Activated CD4-positive, CD25-positive, alpha-beta regulatory T cell treated with anti-CD3 and anti-CD28 coated beads, Interleukin-2, amount 50 U/mL, for 16 hours (primary cell): ENCODE data around the gene ERBB4.
"Not testable (repeated sequence)": the region's sequence is repeated elsewhere in the genome, so short reads cannot be mapped to it uniquely, and the experiment has no call there.

Experiments
- DNase-seq: peaks from one replicate; pipeline ENCODE4 v3.0.0-alpha.2; 2020; ENCODE audit warnings: low read depth, low spot score

The ERBB4 gene

GRCh38 chr2:211611621-211612020 is 927.0 kb downstream of the ERBB4 start:
- no peak for DNase-seq

GRCh38 chr2:211611061-211611518 is 927.5 kb downstream of the ERBB4 start:
- DNase-seq: no peak

- no peak for DNase-seq
These were observed 929.5 kb downstream of the ERBB4 start for GRCh38 chr2:211609127-211609526.

GRCh38 chr2:211599146-211599545 is 939.5 kb downstream of the ERBB4 start:
- no peak for DNase-seq

- DNase-seq: no peak
These were observed 940.4 kb downstream of the ERBB4 start for GRCh38 chr2:211598238-211598637.

- not testable (repeated sequence) for DNase-seq
These were observed 946.6 kb downstream of the ERBB4 start for GRCh38 chr2:211592006-211592405.

GRCh38 chr2:211591426-211591825 is 947.2 kb downstream of the ERBB4 start:
- DNase-seq: no peak

GRCh38 chr2:211568439-211568838 is 970.2 kb downstream of the ERBB4 start:
- DNase-seq: no peak

GRCh38 chr2:211564441-211564840 is 974.2 kb downstream of the ERBB4 start:
- no peak for DNase-seq

GRCh38 chr2:211545582-211545981 is 993.0 kb downstream of the ERBB4 start:
- DNase-seq: no peak

- DNase-seq: no peak
These were observed 1004.0 kb downstream of the ERBB4 start for GRCh38 chr2:211534632-211535031.

GRCh38 chr2:211524248-211524647 is 1014.4 kb downstream of the ERBB4 start:
- not testable (repeated sequence) for DNase-seq

- DNase-seq: no peak
These were observed 1022.1 kb downstream of the ERBB4 start for GRCh38 chr2:211516537-211516936.

GRCh38 chr2:211514049-211514448 is 1024.6 kb downstream of the ERBB4 start:
- no peak for DNase-seq

- no peak for DNase-seq
These were observed 1025.2 kb downstream of the ERBB4 start for GRCh38 chr2:211513446-211513845.

GRCh38 chr2:211512806-211513205 is 1025.8 kb downstream of the ERBB4 start:
- DNase-seq: no peak

- DNase-seq: no peak
These were observed 1034.7 kb downstream of the ERBB4 start for GRCh38 chr2:211503856-211504255.

- DNase-seq: no peak
These were observed 1035.4 kb downstream of the ERBB4 start for GRCh38 chr2:211503198-211503597.

GRCh38 chr2:211498551-211499205 is 1039.9 kb downstream of the ERBB4 start:
- DNase-seq: no peak

- DNase-seq: no peak
These were observed 1043.3 kb downstream of the ERBB4 start for GRCh38 chr2:211495339-211495738.

GRCh38 chr2:211494536-211494935 is 1044.1 kb downstream of the ERBB4 start:
- DNase-seq: no peak

GRCh38 chr2:211494085-211494484 is 1044.5 kb downstream of the ERBB4 start:
- DNase-seq: no peak

GRCh38 chr2:211487733-211488132 is 1050.9 kb downstream of the ERBB4 start:
- no peak for DNase-seq
